CD4-positive, alpha-beta T cell (primary cell): ENCODE measurements around the gene LZTS3. TPM values are rescaled to one million over a fixed set of nuclear protein-coding genes. Genes with fewer than 3 reads are reported as not detected.

ENCODE experiments used
- ATAC-seq: fragments of 200-7000 bp; cut with Tn5 transposase; one replicate; pipeline ENCODE4 v1.10.0; 2022; ENCODE audit warnings: mild to moderate bottlenecking; ENCODE audit not compliant: poor library complexity
- CTCF ChIA-PET: fragments of 350-600 bp; sonication (Branson Sonifier 250); formaldehyde crosslinking; loops from one replicate; lab custom pipeline; 2021; ENCODE audit warnings: antibody characterized with exemption, inconsistent platforms; lab: Charles Lee
- POLR2A ChIA-PET: fragments of 350-600 bp; sonication (Branson Sonifier 250); formaldehyde crosslinking; loops from one replicate; lab custom pipeline; 2021; ENCODE audit warnings: antibody characterized with exemption, inconsistent platforms; lab: Charles Lee
- DNase-seq, 14 experiments: peaks; one replicate each; pipeline ENCODE4 v3.0.0-alpha.2; 2013 to 2020; ENCODE audit warnings: mixed read lengths in 2 of 14
- H3K27ac ChIP-seq, 2 donors: one replicate each; pipeline versions ENCODE4 v1.5.1 to v1.7.0; 2013; ENCODE audit warnings: low read length in 2 of 2, low read depth in 1 of 2, mild to moderate bottlenecking in 1 of 2
- H3K27me3 ChIP-seq, 2 experiments: 1 replicate in 1 of 2; 2 replicates in 1 of 2; pipeline versions ENCODE4 v1.6.1 to v1.7.0; 2013; ENCODE audit warnings: low read length in 2 of 2, control low read depth in 1 of 2, mild to moderate bottlenecking in 1 of 2, moderate library complexity in 1 of 2; ENCODE audit not compliant: insufficient read depth in 2 of 2, control insufficient read depth in 1 of 2
- H3K36me3 ChIP-seq: one replicate; pipeline ENCODE4 v1.6.1; 2013; ENCODE audit warnings: low read length, control low read depth; ENCODE audit not compliant: insufficient read depth
- H3K4me1 ChIP-seq: one replicate; pipeline ENCODE4 v1.6.1; 2013; ENCODE audit warnings: low read length, control low read depth; ENCODE audit not compliant: insufficient read depth
- H3K4me3 ChIP-seq: one replicate; pipeline ENCODE4 v1.5.1; 2013; ENCODE audit warnings: mild to moderate bottlenecking, low read length, moderate library complexity
- H3K9me3 ChIP-seq, 2 experiments: 1 replicate in 1 of 2; 2 replicates in 1 of 2; pipeline versions ENCODE4 v1.6.1 to v1.7.0; 2013; ENCODE audit warnings: low read length in 2 of 2, mild to moderate bottlenecking in 2 of 2, control low read depth in 1 of 2, moderate library complexity in 1 of 2; ENCODE audit not compliant: control insufficient read depth in 1 of 2, insufficient read depth in 1 of 2
- H3K27ac Mint-ChIP-seq: one replicate; pipeline ENCODE4 v1.8.0; 2020; ENCODE audit warnings: mixed read lengths
- H3K27me3 Mint-ChIP-seq: one replicate; pipeline ENCODE4 v1.8.0; 2021; ENCODE audit warnings: mixed read lengths
- H3K36me3 Mint-ChIP-seq: one replicate; pipeline ENCODE4 v1.8.0; 2021; ENCODE audit warnings: low read depth, mixed read lengths
- H3K4me1 Mint-ChIP-seq: one replicate; pipeline ENCODE4 v1.8.0; 2021; ENCODE audit warnings: low read depth, mixed read lengths
- H3K4me3 Mint-ChIP-seq: one replicate; pipeline ENCODE4 v1.8.0; 2020; ENCODE audit warnings: mild to moderate bottlenecking, mixed read lengths
- H3K9me3 Mint-ChIP-seq: one replicate; pipeline ENCODE4 v1.8.0; 2020; ENCODE audit warnings: mixed read lengths
- CTCF ChIP-seq: fragments of 200-600 bp; IDR thresholded peaks from one replicate; pipeline ENCODE4 v1.8.0; 2022; ENCODE audit warnings: antibody characterized with exemption, mild to moderate bottlenecking
- intact Hi-C, 2 experiments: fragments of 100-400 bp; cut with DNase I in 1 of 2; cut with micrococcal nuclease in 1 of 2; formaldehyde crosslinking; loops; one replicate each; pipeline versions ENCODE4 v1.15.1 to v1.9.0; 2023 to 2025; cut with DNase I, micrococcal nuclease
- total RNA-seq, 174 experiments: library from RNA in 2 of 174; stranded (reverse) in 2 of 174; gene quantifications; one replicate each; pipeline ENCODE4 v1.2.3 and lab custom pipeline; 2021 to 2026

Gene LZTS3
- total RNA-seq, 2 experiments from 2014 or later, result 22.2 to 22.4 TPM

- H3K27me3 Mint-ChIP-seq, result no peaks in the 10 kb centered on the region
- DNase-seq (no peak), ATAC-seq (no peak)
- ChIA-PET POLR2A (no interaction called here), CTCF (interaction anchor here (1.1 to 1.6 kb wide), 2 partner anchors 9 to 22 kb away, joined by 3 to 4 read pairs; partner anchors contain the start of genes FASTKD5 and UBOX5)
- H3K4me1 ChIP-seq, result peaks cover 13% of the 10 kb centered on the region
- H3K36me3 ChIP-seq, result peaks cover 39% of the 10 kb centered on the region
- no peak overlapping the region for H3K27ac ChIP-seq
- TF ChIP-seq CTCF, result no peak
- H3K4me3 ChIP-seq, result no peak overlapping the region
- H3K27me3 ChIP-seq, result no peaks in the 10 kb centered on the region
- peaks cover 77% of the 10 kb centered on the region for H3K4me1 Mint-ChIP-seq
- H3K9me3 Mint-ChIP-seq, result no peaks in the 10 kb centered on the region
- peak overlapping the region; percentile 64 for H3K27ac Mint-ChIP-seq
- peaks cover 77% of the 10 kb centered on the region for H3K36me3 Mint-ChIP-seq
- no peaks in the 10 kb centered on the region for H3K9me3 ChIP-seq
- intact Hi-C loops, result no loop called here
- H3K4me3 Mint-ChIP-seq, result no peak overlapping the region
Measured at GRCh38 chr20:3150908-3151307, 22.4 kb downstream of the LZTS3 start.

GRCh38 chr20:3146732-3147341 is 26.5 kb downstream of the LZTS3 start:
- Histone ChIP-seq H3K4me3 (no peak overlapping the region), H3K9me3 (peaks cover 0 to 7% of the 10 kb centered on the region in 2 experiments), H3K27me3 (no peaks in the 10 kb centered on the region), H3K36me3 (peaks cover 32% of the 10 kb centered on the region), H3K27ac (no peak overlapping the region), H3K4me1 (peaks cover 10% of the 10 kb centered on the region)
- intact Hi-C loops, result no loop called here
- Mint-ChIP-seq H3K9me3 (no peaks in the 10 kb centered on the region), H3K27ac (peak overlapping the region; percentile 15), H3K4me3 (no peak overlapping the region), H3K4me1 (peaks cover 56% of the 10 kb centered on the region), H3K36me3 (peaks cover 63% of the 10 kb centered on the region), H3K27me3 (no peaks in the 10 kb centered on the region)
- ChIA-PET CTCF (interaction anchor here (0.5 kb wide), 1 partner anchor 51 kb away, joined by 4 read pairs; no protein-coding TSS in a partner anchor), POLR2A (no interaction called here)
- ATAC-seq (no peak), DNase-seq (no peak)
- TF ChIP-seq CTCF, result no peak

GRCh38 chr20:3141757-3142156 is 31.6 kb downstream of the LZTS3 start:
- no peak for TF ChIP-seq CTCF
- CTCF ChIA-PET, result no interaction called here
- intact Hi-C loops, result no loop called here

More at GRCh38 chr20:3141757-3142156, 31.6 kb downstream of the LZTS3 start:
- no peak overlapping the region for H3K4me3 ChIP-seq
- H3K4me1 ChIP-seq, result peaks cover 2% of the 10 kb centered on the region
- Mint-ChIP-seq H3K9me3 (no peaks in the 10 kb centered on the region), H3K4me1 (peaks cover 37% of the 10 kb centered on the region), H3K4me3 (no peak overlapping the region), H3K27me3 (no peaks in the 10 kb centered on the region), H3K27ac (no peak overlapping the region), H3K36me3 (peaks cover 26% of the 10 kb centered on the region)
- no peaks in the 10 kb centered on the region for H3K27me3 ChIP-seq
- DNase-seq (no peak), ATAC-seq (no peak)
- peaks cover 12% of the 10 kb centered on the region for H3K36me3 ChIP-seq
- POLR2A ChIA-PET, result interaction anchor here (1.0 kb wide), 1 partner anchor 80 kb away, joined by 7 read pairs; no protein-coding TSS in a partner anchor
- peaks cover 0 to 7% of the 10 kb centered on the region in 2 experiments for H3K9me3 ChIP-seq
- no peak overlapping the region for H3K27ac ChIP-seq
